ENCODE data around the gene ZNF710. TPM values are rescaled to one million over a fixed set of nuclear protein-coding genes. Genes with fewer than 3 reads are reported as not detected.

Gene ZNF710
- total and polyA plus RNA-seq, 2 of the 8 experiments (the other 6 are each of a cell fraction or from before 2014, with no cell fraction given), result 10.5 to 24.0 TPM

GRCh38 chr15:90049666-90050604 is 48.8 kb downstream of the ZNF710 start:
- Histone ChIP-seq H3K27ac (ENCODE audit: low read depth, low read length) (no peak overlapping the region), H3K4me1 (replicated peaks in 1 of 4; ENCODE audit: control insufficient read depth in 3 of 4, insufficient read depth in 4 of 4, low read length in 3 of 4) (peaks cover 0 to 12% (median 0%) of the 10 kb centered on the region in 4 experiments; a peak in 3 of 7 replicates), H3K9me3 (ENCODE audit: insufficient read depth in 2 of 2, low read depth in 1 of 2, low read length in 1 of 2) (no peaks in the 10 kb centered on the region), H3K4ac (replicated peaks; ENCODE audit: insufficient read length, low read depth, low read length) (no peak overlapping the region), H3K23ac (ENCODE audit: insufficient read length) (no peak overlapping the region), H3K56ac (replicated peaks; ENCODE audit: insufficient read length, low read depth, low read length) (no peak overlapping the region), H2BK12ac (ENCODE audit: low read depth, low read length) (no peak overlapping the region; the same call in 1 of the 2 replicates), H4K91ac (replicated peaks; ENCODE audit: insufficient read length, low read length) (no peak overlapping the region), H2BK15ac (ENCODE audit: low read length) (no peak overlapping the region), H4K8ac (ENCODE audit: extremely low read depth, insufficient read depth, low read length) (no peak overlapping the region), H2BK20ac (ENCODE audit: low read length) (no peak overlapping the region), H3K4me2 (ENCODE audit: insufficient read depth in 1 of 2, low read depth in 2 of 2, low read length in 2 of 2) (no peak overlapping the region), H4K20me1 (replicated peaks in 1 of 2; ENCODE audit: control insufficient read depth in 1 of 2, insufficient read depth in 2 of 2, low read length in 2 of 2) (peaks cover 0 to 1% of the 10 kb centered on the region in 2 experiments), H3K14ac (ENCODE audit: insufficient read length) (no peak overlapping the region), H3K79me1 (ENCODE audit: low read depth, low read length) (peaks cover 23% of the 10 kb centered on the region), H3K9ac (replicated peaks in 1 of 4; ENCODE audit: extremely low read depth in 1 of 4, low read depth in 3 of 4, low read length in 3 of 4) (no peak overlapping the region), H3K36me3 (ENCODE audit: control insufficient read depth in 2 of 4, insufficient read depth in 4 of 4, low read length in 3 of 4) (no peaks in the 10 kb centered on the region), H4K5ac (ENCODE audit: insufficient read length, low read depth, low read length) (no peak overlapping the region), H2BK120ac (replicated peaks; ENCODE audit: low read depth, low read length) (no peak overlapping the region), H3K27me3 (replicated peaks in 1 of 4; ENCODE audit: control insufficient read depth in 3 of 4, extremely low read depth in 1 of 4, insufficient read depth in 3 of 4, low read length in 3 of 4) (no peaks in the 10 kb centered on the region), H3K79me2 (ENCODE audit: control insufficient read depth in 1 of 2, insufficient read depth in 2 of 2, low read length in 2 of 2) (no peaks in the 10 kb centered on the region; a peak in 1 of 4 replicates), H3K4me3 (ENCODE audit: extremely low read depth in 1 of 4, insufficient read depth in 2 of 4, low read depth in 3 of 4, low read length in 4 of 4) (no peak overlapping the region), H2AFZ (ENCODE audit: low read length) (no peak overlapping the region), H3K18ac (ENCODE audit: extremely low read depth, low read length) (no peak overlapping the region), H2AK5ac (ENCODE audit: low read depth, low read length) (no peak overlapping the region; the same call in 1 of the 2 replicates), H2BK5ac (ENCODE audit: low read depth, low read length) (no peak overlapping the region), H3K23me2 (ENCODE audit: low read depth, low read length) (no peaks in the 10 kb centered on the region)
- ChIA-PET CTCF (ENCODE audit: partially characterized antibody) (interaction anchor here (0.6 to 2.9 kb wide), 11 partner anchors 10 to 310 kb away, joined by 3 to 9 read pairs (median 3); no protein-coding TSS in a partner anchor), POLR2A (ENCODE audit: partially characterized antibody) (interaction anchor here (0.6 to 1.5 kb wide), 4 partner anchors 9 to 19 kb away, joined by 3 to 6 read pairs (median 4); no protein-coding TSS in a partner anchor)
- DNase-seq (ENCODE audit: low read depth in 1 of 2, low spot score in 2 of 2) (no peak), FAIRE-seq (no peak)
- WGBS, 2 experiments (ENCODE audit: extremely low coverage in 1 of 2, insufficient coverage in 1 of 2, insufficient read length in 1 of 2, insufficient replicate concordance in 2 of 2, low coverage in 1 of 2, low lambda C conversion rate in 2 of 2, missing lambda C conversion rate in 1 of 2), result 91% methylated on average over 21 of the region's 22 CpGs; no CpG with 5 or more reads in 1 of the 2 experiments
- TF ChIP-seq CEBPB (IDR thresholded peaks at IDR 0.05; ENCODE audit: low read depth, low read length) (no peak), CBX5 (IDR thresholded peaks at IDR 0.05; ENCODE audit: low read depth, low read length) (no peak), ZNF274 (IDR thresholded peaks at IDR 0.05; ENCODE audit: borderline replicate concordance, extremely low read depth, low read length) (no peak), KDM4A (IDR thresholded peaks at IDR 0.05; ENCODE audit: low read depth, low read length, severe bottlenecking) (no peak), CHD1 (IDR thresholded peaks at IDR 0.05; ENCODE audit: low read depth, low read length) (no peak), CTCF (IDR thresholded peaks at IDR 0.05; ENCODE audit: control extremely low read depth in 1 of 3, insufficient read depth in 1 of 3, low read depth in 1 of 3, low read length in 3 of 3) (no peak), TAF7 (optimal IDR thresholded peaks at IDR 0.05; ENCODE audit: borderline replicate concordance, low read depth, low read length) (no peak), JUN (IDR thresholded peaks at IDR 0.05; ENCODE audit: low read depth, low read length) (no peak)

Data from H1 (cell line).